ENCODE data around the gene AUH.
A peak's percentile ranks its signal among the peaks of the same experiment; 100 is the strongest.

The AUH gene

GRCh38 chr9:91196103-91196950 lies 165.4 kb downstream of the AUH start:
- TF ChIP-seq, protein P1, sequence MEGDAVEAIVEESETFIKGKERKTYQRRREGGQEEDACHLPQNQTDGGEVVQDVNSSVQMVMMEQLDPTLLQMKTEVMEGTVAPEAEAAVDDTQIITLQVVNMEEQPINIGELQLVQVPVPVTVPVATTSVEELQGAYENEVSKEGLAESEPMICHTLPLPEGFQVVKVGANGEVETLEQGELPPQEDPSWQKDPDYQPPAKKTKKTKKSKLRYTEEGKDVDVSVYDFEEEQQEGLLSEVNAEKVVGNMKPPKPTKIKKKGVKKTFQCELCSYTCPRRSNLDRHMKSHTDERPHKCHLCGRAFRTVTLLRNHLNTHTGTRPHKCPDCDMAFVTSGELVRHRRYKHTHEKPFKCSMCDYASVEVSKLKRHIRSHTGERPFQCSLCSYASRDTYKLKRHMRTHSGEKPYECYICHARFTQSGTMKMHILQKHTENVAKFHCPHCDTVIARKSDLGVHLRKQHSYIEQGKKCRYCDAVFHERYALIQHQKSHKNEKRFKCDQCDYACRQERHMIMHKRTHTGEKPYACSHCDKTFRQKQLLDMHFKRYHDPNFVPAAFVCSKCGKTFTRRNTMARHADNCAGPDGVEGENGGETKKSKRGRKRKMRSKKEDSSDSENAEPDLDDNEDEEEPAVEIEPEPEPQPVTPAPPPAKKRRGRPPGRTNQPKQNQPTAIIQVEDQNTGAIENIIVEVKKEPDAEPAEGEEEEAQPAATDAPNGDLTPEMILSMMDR (IDR thresholded peaks at IDR 0.05; ENCODE audit: insufficient read depth, low read length) = no peak
- TF ChIP-seq SPI1 (IDR thresholded peaks at IDR 0.05; ENCODE audit: borderline replicate concordance, low read depth) (no peak), GABPA (IDR thresholded peaks at IDR 0.05; ENCODE audit: low read depth) (no peak), POLR2AphosphoS5 (IDR thresholded peaks at IDR 0.05; ENCODE audit: low read depth) (no peak)
- TF ChIP-seq, protein P2, sequence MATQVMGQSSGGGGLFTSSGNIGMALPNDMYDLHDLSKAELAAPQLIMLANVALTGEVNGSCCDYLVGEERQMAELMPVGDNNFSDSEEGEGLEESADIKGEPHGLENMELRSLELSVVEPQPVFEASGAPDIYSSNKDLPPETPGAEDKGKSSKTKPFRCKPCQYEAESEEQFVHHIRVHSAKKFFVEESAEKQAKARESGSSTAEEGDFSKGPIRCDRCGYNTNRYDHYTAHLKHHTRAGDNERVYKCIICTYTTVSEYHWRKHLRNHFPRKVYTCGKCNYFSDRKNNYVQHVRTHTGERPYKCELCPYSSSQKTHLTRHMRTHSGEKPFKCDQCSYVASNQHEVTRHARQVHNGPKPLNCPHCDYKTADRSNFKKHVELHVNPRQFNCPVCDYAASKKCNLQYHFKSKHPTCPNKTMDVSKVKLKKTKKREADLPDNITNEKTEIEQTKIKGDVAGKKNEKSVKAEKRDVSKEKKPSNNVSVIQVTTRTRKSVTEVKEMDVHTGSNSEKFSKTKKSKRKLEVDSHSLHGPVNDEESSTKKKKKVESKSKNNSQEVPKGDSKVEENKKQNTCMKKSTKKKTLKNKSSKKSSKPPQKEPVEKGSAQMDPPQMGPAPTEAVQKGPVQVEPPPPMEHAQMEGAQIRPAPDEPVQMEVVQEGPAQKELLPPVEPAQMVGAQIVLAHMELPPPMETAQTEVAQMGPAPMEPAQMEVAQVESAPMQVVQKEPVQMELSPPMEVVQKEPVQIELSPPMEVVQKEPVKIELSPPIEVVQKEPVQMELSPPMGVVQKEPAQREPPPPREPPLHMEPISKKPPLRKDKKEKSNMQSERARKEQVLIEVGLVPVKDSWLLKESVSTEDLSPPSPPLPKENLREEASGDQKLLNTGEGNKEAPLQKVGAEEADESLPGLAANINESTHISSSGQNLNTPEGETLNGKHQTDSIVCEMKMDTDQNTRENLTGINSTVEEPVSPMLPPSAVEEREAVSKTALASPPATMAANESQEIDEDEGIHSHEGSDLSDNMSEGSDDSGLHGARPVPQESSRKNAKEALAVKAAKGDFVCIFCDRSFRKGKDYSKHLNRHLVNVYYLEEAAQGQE (IDR thresholded peaks at IDR 0.05; ENCODE audit: insufficient replicate concordance, low read depth) = no peak
- no peak for DNase-seq (ENCODE audit: low read depth in 1 of 2, low spot score in 1 of 2)
- peak overlapping the region; percentile 9 for H3K27ac ChIP-seq (replicated peaks)
- H3K4me3 ChIP-seq (replicated peaks; ENCODE audit: insufficient read depth, low read length) = no peak overlapping the region
- no peaks in the 10 kb centered on the region for H3K27me3 ChIP-seq (ENCODE audit: insufficient read depth, poor library complexity, severe bottlenecking)

GRCh38 chr9:91195372-91196012 lies 166.2 kb downstream of the AUH start:
- DNase-seq (ENCODE audit: low read depth in 1 of 2, low spot score in 1 of 2) = no peak
- no peaks in the 10 kb centered on the region for H3K27me3 ChIP-seq (ENCODE audit: insufficient read depth, poor library complexity, severe bottlenecking)
- no peak for TF ChIP-seq GABPA (IDR thresholded peaks at IDR 0.05; ENCODE audit: low read depth)
- TF ChIP-seq, protein P2 (IDR thresholded peaks at IDR 0.05; ENCODE audit: insufficient replicate concordance, low read depth) = no peak
- TF ChIP-seq, protein P1 (IDR thresholded peaks at IDR 0.05; ENCODE audit: insufficient read depth, low read length) = no peak
- TF ChIP-seq SPI1 (IDR thresholded peaks at IDR 0.05; ENCODE audit: borderline replicate concordance, low read depth) = no peak
- no peak for TF ChIP-seq POLR2AphosphoS5 (IDR thresholded peaks at IDR 0.05; ENCODE audit: low read depth)
- no peak overlapping the region for H3K4me3 ChIP-seq (replicated peaks; ENCODE audit: insufficient read depth, low read length)
- no peak overlapping the region for H3K27ac ChIP-seq (replicated peaks)

GRCh38 chr9:91193658-91194391 lies 167.9 kb downstream of the AUH start:
- Histone ChIP-seq H3K4me3 (replicated peaks; ENCODE audit: insufficient read depth, low read length) (peak overlapping the region; percentile 23), H3K27ac (replicated peaks) (peak overlapping the region; percentile 94), H3K27me3 (ENCODE audit: insufficient read depth, poor library complexity, severe bottlenecking) (no peaks in the 10 kb centered on the region)
- peak; percentile 84 to 92 for DNase-seq (ENCODE audit: low read depth in 1 of 2, low spot score in 1 of 2)
- TF ChIP-seq SPI1 (IDR thresholded peaks at IDR 0.05; ENCODE audit: borderline replicate concordance, low read depth) (peak; percentile 88), GABPA (IDR thresholded peaks at IDR 0.05; ENCODE audit: low read depth) (0 out of 2 replicates have a peak, but pooled peaks have one; percentile 1), POLR2AphosphoS5 (IDR thresholded peaks at IDR 0.05; ENCODE audit: low read depth) (peak; percentile 90)
- TF ChIP-seq, protein P1 (IDR thresholded peaks at IDR 0.05; ENCODE audit: insufficient read depth, low read length) = no peak
- TF ChIP-seq, protein P2 (IDR thresholded peaks at IDR 0.05; ENCODE audit: insufficient replicate concordance, low read depth) = peak; percentile 32
